OCI-LY7 (cell line): ENCODE measurements around the gene DDHD1. TPM values are rescaled to one million over a fixed set of nuclear protein-coding genes. Genes with fewer than 3 reads are reported as not detected.

Source experiments
- BruUV-seq: library from RNA; stranded (reverse); fragments of 400-500 nt; replicated peaks from 2 replicates; lab custom pipeline; 2021; lab: Mats Ljungman, UMichigan
- CTCF ChIA-PET: fragments of 300-600 bp; sonication (Branson Sonifier 250); formaldehyde crosslinking; loops from one replicate; lab custom pipeline; 2022; ENCODE audit warnings: antibody characterized with exemption; ENCODE audit not compliant: unreplicated experiment; lab: Charles Lee
- POLR2A ChIA-PET: fragments of 300-600 bp; sonication (Branson Sonifier 250); formaldehyde crosslinking; loops from one replicate; lab custom pipeline; 2022; ENCODE audit warnings: antibody characterized with exemption; lab: Charles Lee
- DNase-seq: peaks from one replicate; pipeline ENCODE4 v3.0.0-alpha.2; 2015; ENCODE audit warnings: low spot score
- H2AFZ ChIP-seq: fragments of 200-600 bp; sonication (generic), shearing (Covaris generic); 2 replicates; pipeline ENCODE4 v1.6.1; 2014; ENCODE audit warnings: mild to moderate bottlenecking, antibody characterized with exemption, low read length, moderate library complexity
- H3K27ac ChIP-seq: fragments of 200-600 bp; sonication (generic); 2 replicates; pipeline ENCODE4 v1.5.1; 2014; ENCODE audit warnings: mixed run types, low read depth, mild to moderate bottlenecking, moderate library complexity, low read length, inconsistent platforms; ENCODE audit not compliant: poor library complexity, severe bottlenecking
- H3K36me3 ChIP-seq: fragments of 200-600 bp; sonication (generic); 2 replicates; pipeline ENCODE4 v1.6.1; 2014; ENCODE audit warnings: mild to moderate bottlenecking, antibody characterized with exemption, low read length, moderate library complexity, mixed read lengths; ENCODE audit not compliant: insufficient read depth
- H3K4me1 ChIP-seq: fragments of 200-600 bp; sonication (generic); 2 replicates; pipeline ENCODE4 v1.5.1; 2014; ENCODE audit warnings: mild to moderate bottlenecking, low read length; ENCODE audit not compliant: insufficient read depth, poor library complexity, severe bottlenecking
- H3K4me2 ChIP-seq: fragments of 200-600 bp; sonication (generic); 2 replicates; pipeline ENCODE4 v1.6.1; 2014; ENCODE audit warnings: mild to moderate bottlenecking, low read length
- H3K4me3 ChIP-seq: fragments of 200-600 bp; sonication (generic); 2 replicates; pipeline ENCODE4 v1.5.1; 2014; ENCODE audit warnings: mild to moderate bottlenecking, low read depth, low read length; ENCODE audit not compliant: poor library complexity, severe bottlenecking
- H3K79me2 ChIP-seq: fragments of 200-600 bp; sonication (generic); 2 replicates; pipeline ENCODE4 v1.6.1; 2016; ENCODE audit warnings: low read depth, mild to moderate bottlenecking, low read length, moderate library complexity, mixed read lengths; ENCODE audit not compliant: insufficient read depth
- H3K9me2 ChIP-seq: fragments of 200-600 bp; sonication (generic); 2 replicates; pipeline ENCODE4 v1.6.1; 2016; ENCODE audit warnings: mild to moderate bottlenecking, low read length, mixed read lengths; ENCODE audit not compliant: insufficient read depth
- H3K9me3 ChIP-seq: fragments of 200-600 bp; sonication (generic); 2 replicates; pipeline ENCODE4 v1.6.1; 2014; ENCODE audit warnings: mild to moderate bottlenecking, mixed run types, low read length, mixed read lengths
- H4K20me1 ChIP-seq: fragments of 200-600 bp; sonication (generic); 2 replicates; pipeline ENCODE4 v1.6.1; 2014; ENCODE audit warnings: mild to moderate bottlenecking, antibody characterized with exemption, low read length, moderate library complexity, mixed read lengths; ENCODE audit not compliant: insufficient read depth
- EZH2phosphoT487 ChIP-seq: fragments of 200-600 bp; sonication (generic); IDR thresholded peaks from 2 replicates; pipeline ENCODE4 v1.6.1; 2018; ENCODE audit warnings: low read depth, borderline replicate concordance, mild to moderate bottlenecking, mixed run types, antibody characterized with exemption, low read length, moderate library complexity, mixed read lengths
- intact Hi-C: fragments of 100-400 bp; cut with micrococcal nuclease; formaldehyde crosslinking; loops from one replicate; pipeline ENCODE4 v1.10.0; 2022; ENCODE audit not compliant: unreplicated experiment
- total RNA-seq, 2 experiments: library from RNA; depleted of rRNA in 1 of 2; stranded (reverse); fragments of >200 nt in 1 of 2; shearing (Covaris generic) in 1 of 2; gene quantifications; 2 replicates each; pipeline ENCODE4 v1.2.3, GENCODE V29; 2014 to 2022
- TF ChIP-seq, protein P1 (sequence below): fragments of 200-600 bp; sonication (generic); conservative IDR thresholded peaks from 2 replicates; pipeline ENCODE4 v1.5.1; 2014; ENCODE audit warnings: mild to moderate bottlenecking, antibody characterized with exemption, low read length, moderate library complexity, mixed read lengths

DDHD1 gene
- total RNA-seq, 2 experiments from 2014 or later: 28.7 to 45.2 TPM

DNA sequence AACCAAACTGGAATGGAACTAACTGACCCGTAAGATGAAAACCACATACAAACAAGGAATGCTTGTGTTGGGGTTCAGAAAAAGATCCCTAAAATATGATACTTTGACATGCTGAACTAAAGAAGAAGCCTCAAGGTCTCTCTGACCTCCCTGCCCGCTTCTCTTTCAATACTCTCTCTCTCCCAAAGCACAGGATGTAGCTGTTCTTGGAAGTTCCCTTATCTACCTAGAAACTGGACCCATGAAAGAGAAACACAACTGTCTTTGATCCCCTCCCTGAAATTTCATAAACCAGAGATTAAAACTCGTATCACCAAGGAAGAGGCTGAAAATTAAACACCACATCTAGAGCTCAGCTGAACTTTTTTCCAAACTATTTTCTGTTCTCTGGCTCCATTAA lies 125.6 kb downstream of the DDHD1 start:
- POLR2A ChIA-PET: interaction anchor here (0.5 kb wide), 1 partner anchor 769 kb away, joined by 5 read pairs; no protein-coding TSS in a partner anchor
- H4K20me1 ChIP-seq: no peaks in the 10 kb centered on the region
- no peak for DNase-seq
- no TSS peak for BruUV-seq
- no peak overlapping the region for H3K4me2 ChIP-seq
- H3K9me3 ChIP-seq: no peaks in the 10 kb centered on the region
- H3K4me3 ChIP-seq: no peak overlapping the region
- intact Hi-C loops: no loop called here
- TF ChIP-seq EZH2phosphoT487: no peak
- TF ChIP-seq, protein P1, sequence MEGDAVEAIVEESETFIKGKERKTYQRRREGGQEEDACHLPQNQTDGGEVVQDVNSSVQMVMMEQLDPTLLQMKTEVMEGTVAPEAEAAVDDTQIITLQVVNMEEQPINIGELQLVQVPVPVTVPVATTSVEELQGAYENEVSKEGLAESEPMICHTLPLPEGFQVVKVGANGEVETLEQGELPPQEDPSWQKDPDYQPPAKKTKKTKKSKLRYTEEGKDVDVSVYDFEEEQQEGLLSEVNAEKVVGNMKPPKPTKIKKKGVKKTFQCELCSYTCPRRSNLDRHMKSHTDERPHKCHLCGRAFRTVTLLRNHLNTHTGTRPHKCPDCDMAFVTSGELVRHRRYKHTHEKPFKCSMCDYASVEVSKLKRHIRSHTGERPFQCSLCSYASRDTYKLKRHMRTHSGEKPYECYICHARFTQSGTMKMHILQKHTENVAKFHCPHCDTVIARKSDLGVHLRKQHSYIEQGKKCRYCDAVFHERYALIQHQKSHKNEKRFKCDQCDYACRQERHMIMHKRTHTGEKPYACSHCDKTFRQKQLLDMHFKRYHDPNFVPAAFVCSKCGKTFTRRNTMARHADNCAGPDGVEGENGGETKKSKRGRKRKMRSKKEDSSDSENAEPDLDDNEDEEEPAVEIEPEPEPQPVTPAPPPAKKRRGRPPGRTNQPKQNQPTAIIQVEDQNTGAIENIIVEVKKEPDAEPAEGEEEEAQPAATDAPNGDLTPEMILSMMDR: no peak
- H3K9me2 ChIP-seq: no peaks in the 10 kb centered on the region
- no peaks in the 10 kb centered on the region for H3K4me1 ChIP-seq
- H3K79me2 ChIP-seq: no peaks in the 10 kb centered on the region
- H3K27ac ChIP-seq: no peak overlapping the region
- CTCF ChIA-PET: no interaction called here
- H2AFZ ChIP-seq: no peak overlapping the region
- H3K36me3 ChIP-seq: peaks cover under 1% of the 10 kb centered on the region; the same call in 1 of the 2 replicates

DNA sequence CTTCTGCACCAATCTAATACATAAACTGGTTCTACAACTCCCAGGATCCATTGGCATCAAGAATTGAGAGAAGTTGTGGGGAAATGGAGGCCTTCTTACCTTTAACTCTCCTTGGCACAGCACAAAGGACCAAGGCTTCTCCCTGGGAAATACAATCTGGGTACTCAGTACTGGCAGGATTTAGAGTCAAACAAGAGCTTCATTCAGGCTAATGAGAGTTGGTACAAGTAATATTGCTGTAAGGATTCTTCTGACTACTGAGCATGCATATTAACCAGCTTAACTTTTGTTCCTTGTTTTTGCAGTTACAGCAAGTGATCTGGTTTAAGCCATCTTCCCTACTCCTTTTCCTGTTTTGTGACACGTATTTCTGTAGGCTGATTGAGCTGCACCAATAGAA lies 126.1 kb downstream of the DDHD1 start:
- POLR2A ChIA-PET: no interaction called here
- CTCF ChIA-PET: no interaction called here
- Histone ChIP-seq H3K36me3 (no peaks in the 10 kb centered on the region), H3K4me1 (no peaks in the 10 kb centered on the region), H3K4me3 (no peak overlapping the region), H2AFZ (no peak overlapping the region), H3K9me2 (no peaks in the 10 kb centered on the region), H3K27ac (no peak overlapping the region), H3K79me2 (no peaks in the 10 kb centered on the region), H4K20me1 (no peaks in the 10 kb centered on the region), H3K4me2 (no peak overlapping the region), H3K9me3 (no peaks in the 10 kb centered on the region)
- TF ChIP-seq, protein P1: no peak
- no peak for TF ChIP-seq EZH2phosphoT487
- intact Hi-C loops: no loop called here
- no TSS peak for BruUV-seq
- no peak for DNase-seq

DNA sequence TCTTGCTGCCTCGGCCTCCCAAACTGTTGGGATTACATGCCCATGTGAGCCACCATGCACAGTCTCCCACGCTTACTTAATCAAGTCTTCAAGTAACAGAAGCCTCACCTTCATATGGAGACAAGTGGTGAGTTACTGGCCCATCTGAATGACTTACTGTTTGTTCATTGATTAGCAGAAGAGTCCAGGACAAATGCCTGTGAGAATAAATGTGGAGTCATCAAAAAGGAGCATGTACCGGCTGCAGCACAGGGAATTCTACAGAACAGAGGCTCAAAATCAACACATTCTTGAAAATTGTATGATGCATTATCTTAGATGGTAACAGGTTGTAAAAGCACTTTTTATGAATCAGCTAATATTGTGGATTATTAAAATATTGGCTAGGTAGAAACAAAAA lies 129.8 kb downstream of the DDHD1 start:
- no peaks in the 10 kb centered on the region for H3K4me1 ChIP-seq
- TF ChIP-seq EZH2phosphoT487: no peak
- TF ChIP-seq, protein P1: no peak
- no peak overlapping the region for H3K27ac ChIP-seq
- H3K4me2 ChIP-seq: no peak overlapping the region
- no peaks in the 10 kb centered on the region for H3K79me2 ChIP-seq
- no peaks in the 10 kb centered on the region for H3K36me3 ChIP-seq
- no peaks in the 10 kb centered on the region; the same call in 1 of the 2 replicates for H4K20me1 ChIP-seq
- H3K9me2 ChIP-seq: no peaks in the 10 kb centered on the region
- H3K4me3 ChIP-seq: no peak overlapping the region
- intact Hi-C loops: no loop called here
- no peak for DNase-seq
- BruUV-seq: no TSS peak
- ChIA-PET POLR2A (interaction anchor here (1.1 kb wide), 1 partner anchor 198 kb away, joined by 3 read pairs; no protein-coding TSS in a partner anchor), CTCF (no interaction called here)
- no peaks in the 10 kb centered on the region for H3K9me3 ChIP-seq
- no peak overlapping the region for H2AFZ ChIP-seq
